GM23338 (cell line): Measurements from ENCODE around the gene AXIN2. TPM values are rescaled to one million over a fixed set of nuclear protein-coding genes. Genes with fewer than 3 reads are reported as not detected.

Experiments
- ATAC-seq: fragments of 200-7000 bp; cut with Tn5 transposase; 3 replicates; pipeline ENCODE4 v1.9.1; 2020
- DNase-seq: peaks from one replicate; pipeline ENCODE4 v3.0.0-alpha.2; 2015; ENCODE audit warnings: low spot score
- H2AFZ ChIP-seq: fragments of 200-600 bp; sonication (generic); 2 replicates; pipeline ENCODE4 v1.8.0; 2016; ENCODE audit warnings: antibody characterized with exemption, mild to moderate bottlenecking, moderate library complexity
- H3F3A ChIP-seq: fragments of 200-600 bp; sonication (generic); replicated peaks from 2 replicates; pipeline ENCODE4 v1.8.0; 2017; ENCODE audit warnings: antibody characterized with exemption, mixed run types, low read depth
- H3K27ac ChIP-seq: fragments of 200-600 bp; sonication (generic); 2 replicates; pipeline ENCODE4 v1.6.1; 2016; ENCODE audit warnings: low read depth
- H3K27me3 ChIP-seq: fragments of 200-600 bp; sonication (generic); 2 replicates; pipeline ENCODE4 v1.8.0; 2016; ENCODE audit warnings: mild to moderate bottlenecking, mixed run types, moderate library complexity; ENCODE audit not compliant: insufficient read depth
- H3K36me3 ChIP-seq: fragments of 200-600 bp; sonication (generic); 2 replicates; pipeline ENCODE4 v1.8.0; 2016; ENCODE audit warnings: mild to moderate bottlenecking; ENCODE audit not compliant: insufficient read depth
- H3K4me1 ChIP-seq: fragments of 200-600 bp; sonication (generic); 2 replicates; pipeline ENCODE4 v1.8.0; 2016; ENCODE audit warnings: mild to moderate bottlenecking, moderate library complexity; ENCODE audit not compliant: insufficient read depth
- H3K4me2 ChIP-seq: fragments of 200-600 bp; sonication (generic); 2 replicates; pipeline ENCODE4 v1.7.1; 2017; ENCODE audit warnings: mixed run types
- H3K4me3 ChIP-seq: fragments of 200-600 bp; sonication (generic); 2 replicates; pipeline ENCODE4 v1.6.1; 2016; ENCODE audit warnings: mixed run types
- H3K79me2 ChIP-seq: fragments of 200-600 bp; sonication (generic); replicated peaks from 2 replicates; pipeline ENCODE4 v1.8.0; 2017; ENCODE audit warnings: mild to moderate bottlenecking; ENCODE audit not compliant: insufficient read depth
- H3K9me2 ChIP-seq: fragments of 200-600 bp; sonication (generic); 2 replicates; pipeline ENCODE4 v1.8.0; 2017; ENCODE audit not compliant: insufficient read depth
- H4K20me1 ChIP-seq: fragments of 200-600 bp; sonication (generic); replicated peaks from 2 replicates; pipeline ENCODE4 v1.8.0; 2017; ENCODE audit warnings: mild to moderate bottlenecking; ENCODE audit not compliant: insufficient read depth
- H3K27ac Mint-ChIP-seq: 2 replicates; pipeline ENCODE4 v1.8.0; 2020; ENCODE audit warnings: inconsistent platforms, mild to moderate bottlenecking, moderate library complexity, mixed read lengths
- H3K27me3 Mint-ChIP-seq: 3 replicates; pipeline ENCODE4 v1.8.0; 2022; ENCODE audit warnings: low read depth, mild to moderate bottlenecking, moderate library complexity, mixed read lengths, inconsistent platforms; ENCODE audit not compliant: insufficient read depth, poor library complexity
- H3K36me3 Mint-ChIP-seq: 3 replicates; pipeline ENCODE4 v1.8.0; 2021; ENCODE audit warnings: low read depth, mild to moderate bottlenecking, inconsistent platforms, moderate library complexity, mixed read lengths
- H3K4me1 Mint-ChIP-seq: 3 replicates; pipeline ENCODE4 v1.8.0; 2020; ENCODE audit warnings: mild to moderate bottlenecking, inconsistent platforms, mixed read lengths
- H3K4me3 Mint-ChIP-seq: 3 replicates; pipeline ENCODE4 v1.8.0; 2021; ENCODE audit warnings: moderate library complexity, mild to moderate bottlenecking, inconsistent platforms, mixed read lengths
- H3K9me3 Mint-ChIP-seq: 3 replicates; pipeline ENCODE4 v1.8.0; 2020; ENCODE audit warnings: moderate library complexity, mild to moderate bottlenecking, inconsistent platforms, mixed read lengths
- CREB1 ChIP-seq: fragments of 250-450 bp; sonication (Bioruptor Pico); IDR thresholded peaks from 2 replicates; pipeline ENCODE4 v1.5.0; 2020; ENCODE audit warnings: low read depth, mild to moderate bottlenecking, moderate library complexity
- CTCF ChIP-seq, 2 experiments: fragments of 200-600 bp in 1 of 2; sonication (generic) in 1 of 2; conservative IDR thresholded peaks; 2 replicates each; pipeline versions ENCODE4 v1.5.1 to v1.6.1; 2016 to 2017; ENCODE audit warnings: antibody characterized with exemption in 2 of 2, low read depth in 2 of 2, mild to moderate bottlenecking in 2 of 2, moderate library complexity in 1 of 2
- EZH2 ChIP-seq: fragments of 200-600 bp; sonication (generic); IDR thresholded peaks from one replicate; pipeline ENCODE4 v1.8.0; 2017; ENCODE audit warnings: antibody characterized with exemption, mild to moderate bottlenecking, low read depth; ENCODE audit not compliant: unreplicated experiment
- EZH2phosphoT487 ChIP-seq: fragments of 200-600 bp; sonication (generic); IDR thresholded peaks from one replicate; pipeline ENCODE4 v1.8.1; 2018; ENCODE audit warnings: antibody characterized with exemption; ENCODE audit not compliant: unreplicated experiment
- JUNB ChIP-seq: IDR thresholded peaks from one replicate; pipeline ENCODE4 v1.6.1; 2016; ENCODE audit warnings: antibody characterized with exemption; ENCODE audit not compliant: unreplicated experiment
- NANOG ChIP-seq: IDR thresholded peaks from 2 replicates; pipeline ENCODE4 v1.6.1; 2016; ENCODE audit warnings: antibody characterized with exemption, borderline replicate concordance
- POLR2AphosphoS5 ChIP-seq: IDR thresholded peaks from 2 replicates; pipeline ENCODE4 v1.6.1; 2016; ENCODE audit warnings: antibody characterized with exemption, low read depth
- REST ChIP-seq: IDR thresholded peaks from one replicate; pipeline ENCODE4 v1.6.1; 2018; ENCODE audit warnings: antibody characterized with exemption; ENCODE audit not compliant: unreplicated experiment
- STAT1 ChIP-seq: IDR thresholded peaks from one replicate; pipeline ENCODE4 v1.6.1; 2016; ENCODE audit warnings: antibody characterized with exemption; ENCODE audit not compliant: unreplicated experiment
- ZNF114 ChIP-seq: fragments of 250-450 bp; sonication (Bioruptor Pico); IDR thresholded peaks from 2 replicates; pipeline ENCODE4 v1.5.0; 2020; ENCODE audit warnings: mild to moderate bottlenecking, moderate library complexity
- ZNF331 ChIP-seq: fragments of 250-450 bp; sonication (Bioruptor Pico); IDR thresholded peaks from 2 replicates; pipeline ENCODE4 v1.5.0; 2020; ENCODE audit warnings: low read depth, mild to moderate bottlenecking, moderate library complexity
- ZNF462 ChIP-seq: fragments of 250-450 bp; sonication (Bioruptor Pico); IDR thresholded peaks from 2 replicates; pipeline ENCODE4 v1.5.0; 2020; ENCODE audit warnings: mild to moderate bottlenecking, moderate library complexity
- polyA plus RNA-seq: library from polyadenylated mRNA; unstranded; fragments of >200 nt; fragmentation: Nextera tagmentation; extraction: Ambion mirVana; gene quantifications from 2 replicates; pipeline ENCODE4 v1.2.1, GENCODE V29; 2016
- total RNA-seq: library from RNA; depleted of rRNA; stranded (reverse); fragments of >200 nt; shearing (Covaris generic); gene quantifications from 2 replicates; pipeline ENCODE4 v1.2.3, GENCODE V29; 2014

The AXIN2 gene
- total and polyA plus RNA-seq, 2 experiments from 2014 or later = 8.0 to 32.7 TPM

GRCh38 chr17:65537845-65538674, 23.4 kb downstream of the AXIN2 start:
- H4K20me1 ChIP-seq = peaks cover 10% of the 10 kb centered on the region; the same call in 1 of the 2 replicates
- H3K4me3 ChIP-seq = no peak overlapping the region
- Mint-ChIP-seq H3K36me3 (peaks cover 96% of the 10 kb centered on the region), H3K4me1 (peaks cover 41% of the 10 kb centered on the region), H3K4me3 (no peak overlapping the region), H3K27me3 (peaks cover 15% of the 10 kb centered on the region), H3K9me3 (no peaks in the 10 kb centered on the region), H3K27ac (peak overlapping the region; percentile 72)
- H3K36me3 ChIP-seq = peaks cover 32% of the 10 kb centered on the region
- H3K4me1 ChIP-seq = peaks cover 22% of the 10 kb centered on the region
- H3K27me3 ChIP-seq = no peaks in the 10 kb centered on the region
- ATAC-seq (no peak; the same call in 2 of the 3 replicates), DNase-seq (no peak)
- H3K79me2 ChIP-seq = peaks cover 31% of the 10 kb centered on the region
- H3F3A ChIP-seq = no peaks in the 10 kb centered on the region
- H3K27ac ChIP-seq = no peak overlapping the region; the same call in 1 of the 2 replicates
- no peak overlapping the region for H2AFZ ChIP-seq
- TF ChIP-seq REST (no peak), NANOG (no peak), ZNF462 (CRISPR knock-in tag) (no peak), CREB1 (no peak), EZH2phosphoT487 (no peak), JUNB (no peak), POLR2AphosphoS5 (no peak), EZH2 (no peak), ZNF114 (CRISPR knock-in tag) (no peak), ZNF331 (CRISPR knock-in tag) (no peak), STAT1 (no peak), CTCF (conservative IDR thresholded peaks at IDR 0.05; ENCODE audit: low read depth in 2 of 2) (no peak)
- no peaks in the 10 kb centered on the region for H3K9me2 ChIP-seq
- no peak overlapping the region for H3K4me2 ChIP-seq
